Ureter (tissue), 1 donor: ENCODE data around the gene APMAP. TPM values are rescaled to one million over a fixed set of nuclear protein-coding genes. Genes with fewer than 3 reads are reported as not detected.

Experiments used
- DNase-seq: peaks from one replicate; pipeline ENCODE4 v3.0.0-alpha.2; 2020; ENCODE audit warnings: low spot score
- total RNA-seq: library from RNA; stranded (reverse); gene quantifications from one replicate; pipeline ENCODE4 v1.2.4, GENCODE V29; 2023
- donor health status: DM: yes; HTN: yes; CAD: no.

Gene APMAP
- total RNA-seq, 1 donor from 2014 or later, result 74.0 TPM

DNA sequence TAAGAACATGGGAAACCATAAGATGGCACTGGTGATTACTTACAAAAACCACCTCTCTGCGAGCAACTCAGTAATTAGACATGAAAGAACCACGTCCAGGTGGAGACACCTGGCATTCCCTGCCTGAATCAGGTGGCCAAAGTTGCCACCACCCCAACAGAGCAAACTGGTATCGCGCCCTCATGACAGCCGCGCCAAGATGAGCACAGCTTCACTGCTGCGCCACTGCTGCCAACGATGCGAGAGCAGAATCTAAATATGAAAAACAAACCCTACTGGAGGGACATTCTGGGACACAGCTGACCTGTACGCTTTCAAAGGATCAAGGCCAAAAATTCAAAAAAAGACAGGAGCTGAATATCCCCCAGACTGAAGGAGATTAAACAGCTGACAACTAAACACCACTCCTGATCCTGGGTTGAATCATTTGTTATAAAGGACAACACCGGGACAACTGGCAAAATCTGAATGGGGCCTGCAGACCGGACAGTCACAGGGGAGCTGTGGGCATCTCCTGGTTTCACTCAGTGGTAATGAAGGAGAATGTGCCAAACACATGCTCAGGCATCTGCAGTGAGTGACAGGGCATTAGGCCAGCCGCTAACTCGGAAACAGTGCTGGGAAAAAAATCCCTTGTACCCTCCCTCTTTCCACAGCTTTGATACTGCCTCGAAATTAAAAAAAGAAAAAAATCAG is 26.1 kb downstream of the APMAP start:
- peak; percentile 27 for DNase-seq

DNA sequence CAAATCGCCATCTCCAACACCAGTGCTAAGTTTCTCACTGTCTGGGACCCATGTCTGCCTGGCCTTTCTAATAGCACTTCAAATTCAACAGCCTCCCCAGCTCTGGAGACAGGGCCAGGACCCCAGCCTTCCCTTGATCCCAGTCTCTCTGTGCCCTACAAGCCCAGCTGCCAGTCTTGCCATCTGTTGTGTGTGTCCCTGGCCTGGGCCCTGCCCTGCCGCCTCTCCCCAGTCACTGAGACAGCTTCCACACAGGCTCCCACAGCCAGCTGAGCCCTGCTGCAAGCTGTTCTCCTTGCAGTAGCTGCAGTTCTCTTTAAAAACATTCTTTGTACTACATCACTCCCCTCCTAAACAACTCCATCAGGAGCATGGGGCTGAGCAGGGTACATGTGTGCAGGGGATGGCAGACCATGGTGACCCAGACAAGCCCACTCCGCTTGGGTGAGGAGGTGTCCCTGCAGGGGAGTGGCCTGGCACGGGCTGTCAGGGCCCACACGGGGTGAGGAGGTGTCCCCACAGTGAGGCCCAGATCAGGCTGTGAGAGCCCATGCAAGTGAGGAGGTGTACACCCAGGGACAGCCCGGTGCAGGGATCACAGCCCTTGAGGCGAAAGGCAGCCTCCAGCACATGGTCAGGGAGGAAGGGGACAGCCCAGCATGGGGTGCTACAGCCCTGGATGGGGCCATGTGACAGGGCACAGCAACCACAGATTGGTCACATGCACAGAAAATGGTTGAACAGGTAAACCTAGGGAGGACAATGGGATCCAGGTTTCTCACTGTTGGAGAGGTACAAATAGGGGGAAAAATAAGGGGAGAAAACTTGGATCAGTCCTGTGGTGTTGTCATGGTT is 27.3 kb downstream of the APMAP start:
- DNase-seq, result no peak

DNA sequence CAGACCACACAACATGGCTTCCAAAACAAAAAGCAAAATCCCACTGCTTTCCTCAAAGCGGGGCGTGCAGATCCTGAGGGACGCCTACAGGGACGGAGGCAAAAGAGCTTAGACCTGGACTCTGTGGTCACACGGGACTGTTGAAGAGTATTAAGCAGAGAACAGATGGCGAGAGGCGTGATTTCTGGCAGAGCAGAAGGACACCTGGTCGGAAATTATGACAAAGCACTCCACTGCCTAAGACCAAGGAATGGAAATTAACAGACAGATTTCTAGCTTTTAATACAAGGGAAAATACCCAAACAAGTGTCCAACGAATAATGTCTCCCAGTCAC is 28.1 kb downstream of the APMAP start:
- DNase-seq, result no peak

DNA sequence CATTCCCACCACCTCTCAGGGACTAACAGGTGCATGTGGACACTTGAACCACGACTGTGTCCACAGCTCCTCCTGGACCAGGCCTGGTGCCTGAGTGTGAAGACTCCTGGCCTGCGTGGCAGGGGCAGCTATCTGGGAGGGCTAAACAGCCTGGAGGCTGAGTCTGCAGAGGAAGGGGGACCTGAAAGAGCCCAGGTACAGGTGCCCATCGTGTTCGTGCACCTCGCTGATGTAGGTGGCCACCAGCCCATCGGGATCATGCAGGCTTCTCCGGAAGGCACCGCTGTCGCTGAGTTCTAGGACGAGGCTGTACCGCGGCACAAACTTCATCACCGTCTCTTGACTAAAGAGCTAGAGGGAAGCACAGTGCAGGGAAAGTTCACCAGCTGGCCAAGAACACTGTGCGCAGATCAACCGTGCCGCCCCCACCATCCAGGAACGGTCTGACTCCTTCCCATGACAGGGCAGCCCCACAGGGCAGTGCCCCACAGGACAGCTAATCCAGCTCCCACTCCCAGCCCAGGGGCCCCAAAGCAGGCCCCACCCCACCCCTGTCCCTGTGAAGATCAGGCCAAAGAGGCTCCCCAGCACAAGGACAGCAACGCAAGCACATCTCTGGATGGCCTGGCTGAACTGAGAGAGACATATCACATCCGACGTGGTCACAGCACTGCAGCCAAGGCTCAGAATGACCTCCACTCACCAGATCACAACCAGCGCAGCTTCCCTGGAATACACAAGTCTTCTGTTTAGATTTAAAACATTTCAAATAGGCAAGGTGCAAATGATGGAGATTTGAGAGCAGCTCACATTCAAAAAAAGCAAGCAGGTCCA is 28.7 kb downstream of the APMAP start:
- DNase-seq, result no peak

DNA sequence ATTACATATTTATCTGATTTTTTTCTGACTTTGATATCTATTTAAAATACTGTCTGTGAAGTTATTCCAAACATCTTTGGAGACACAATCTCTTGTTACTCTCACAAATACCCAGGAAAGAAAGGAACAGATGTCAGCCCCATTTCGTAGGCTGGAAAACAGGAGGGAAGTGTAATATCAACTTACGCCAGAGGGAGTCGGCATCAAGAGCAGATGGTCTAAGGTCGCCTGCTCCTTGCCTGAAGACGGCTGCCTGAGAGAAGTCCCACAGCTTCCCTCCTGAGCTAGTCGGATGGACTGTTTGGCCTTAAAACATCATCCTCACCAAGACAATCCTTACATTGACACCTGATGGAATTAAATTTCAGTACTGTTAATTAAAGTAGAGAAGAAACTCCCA is 30.0 kb downstream of the APMAP start:
- DNase-seq, result no peak

DNA sequence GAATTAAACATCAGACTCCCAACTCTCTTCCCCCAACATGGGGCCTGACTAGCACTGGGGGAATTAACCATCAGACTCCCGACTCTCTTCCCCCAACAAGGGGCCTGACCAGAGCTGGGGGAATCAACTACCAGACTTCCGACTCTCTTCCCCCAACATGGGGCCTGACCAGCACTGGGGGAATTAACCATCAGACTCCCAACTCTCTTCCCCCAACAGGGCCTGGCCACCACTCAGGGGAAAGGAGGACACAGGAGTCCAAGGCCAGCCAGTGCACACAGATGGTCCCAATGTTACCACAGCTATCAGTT is 30.4 kb downstream of the APMAP start:
- no peak for DNase-seq

DNA sequence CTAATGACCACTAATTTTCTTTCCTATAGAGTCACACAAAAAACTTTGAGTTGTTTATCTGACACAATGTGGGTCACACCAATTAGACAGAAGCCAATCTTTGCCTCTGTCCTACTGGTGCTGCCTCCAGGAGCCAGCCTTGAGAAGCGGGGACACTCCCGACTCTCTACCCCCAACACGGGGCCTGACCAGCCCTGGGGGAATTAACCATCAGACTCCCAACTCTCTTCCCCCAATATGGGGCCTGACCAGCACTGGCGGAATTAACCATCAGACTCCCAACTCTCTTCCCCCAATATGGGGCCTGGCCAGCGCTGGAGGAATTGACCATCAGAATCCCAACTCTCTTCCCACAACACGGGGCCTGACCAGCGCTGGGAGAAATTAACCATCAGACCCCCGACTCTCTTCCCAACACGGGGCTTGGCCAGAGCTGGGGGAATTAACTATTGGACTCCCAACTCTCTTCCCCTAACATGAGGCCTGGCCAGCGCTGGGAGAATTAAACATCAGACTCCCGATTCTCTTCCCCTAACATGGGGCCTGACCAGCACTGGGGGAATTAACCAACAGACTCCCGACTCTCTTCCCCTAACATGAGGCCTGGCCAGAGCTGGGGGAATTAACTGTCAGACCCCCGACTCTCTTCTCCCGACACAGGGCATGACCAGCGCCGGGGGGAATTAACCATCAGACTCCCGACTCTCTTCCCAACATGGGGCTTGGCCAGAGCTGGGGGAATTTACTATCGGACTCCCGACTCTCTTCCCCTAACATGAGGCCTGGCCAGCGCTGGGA is 31.0 kb downstream of the APMAP start:
- DNase-seq, result no peak

DNA sequence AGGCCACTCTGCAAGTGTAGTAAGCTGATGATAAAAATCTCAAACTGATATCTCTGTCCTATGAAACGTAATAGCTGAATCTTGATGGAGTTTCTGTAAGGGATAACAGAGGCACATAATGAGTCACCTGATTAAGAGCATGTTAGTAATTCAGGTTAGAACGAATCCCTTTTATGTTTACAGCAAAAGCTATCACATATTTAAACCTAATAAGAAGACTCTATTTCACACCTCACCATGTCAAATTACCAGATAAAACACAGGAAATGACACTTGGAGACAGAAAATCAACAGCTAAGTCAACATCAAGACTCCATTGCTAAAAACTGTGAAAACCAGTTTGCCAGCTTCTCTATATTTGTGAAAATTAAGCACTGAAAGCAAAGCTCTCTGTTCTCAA is 31.7 kb downstream of the APMAP start:
- no peak for DNase-seq

DNA sequence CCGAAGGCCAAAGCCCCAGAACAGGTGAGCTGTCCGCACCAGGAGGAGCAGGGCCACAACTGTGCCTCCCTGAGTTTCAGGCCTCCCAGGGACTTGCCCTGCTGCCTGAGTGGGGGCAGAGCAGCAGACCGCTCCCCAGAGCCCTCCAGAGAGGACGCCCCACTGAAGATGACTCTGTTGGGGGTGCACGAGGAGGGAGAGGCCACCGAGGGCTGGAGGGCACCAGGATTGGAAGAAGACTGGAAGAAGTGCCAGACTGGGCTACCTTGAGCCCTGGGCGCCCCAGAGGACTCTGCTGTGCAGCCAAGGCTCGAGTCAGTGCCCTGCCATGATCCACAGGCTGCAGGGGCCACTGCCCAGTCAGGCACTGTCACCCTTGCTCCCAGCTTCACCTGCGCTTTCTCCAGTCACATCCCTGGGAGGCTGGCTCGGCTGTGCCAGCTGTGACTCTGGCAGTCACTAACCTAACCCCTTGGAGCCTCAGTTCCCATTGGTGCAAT is 32.2 kb downstream of the APMAP start:
- DNase-seq, result no peak

DNA sequence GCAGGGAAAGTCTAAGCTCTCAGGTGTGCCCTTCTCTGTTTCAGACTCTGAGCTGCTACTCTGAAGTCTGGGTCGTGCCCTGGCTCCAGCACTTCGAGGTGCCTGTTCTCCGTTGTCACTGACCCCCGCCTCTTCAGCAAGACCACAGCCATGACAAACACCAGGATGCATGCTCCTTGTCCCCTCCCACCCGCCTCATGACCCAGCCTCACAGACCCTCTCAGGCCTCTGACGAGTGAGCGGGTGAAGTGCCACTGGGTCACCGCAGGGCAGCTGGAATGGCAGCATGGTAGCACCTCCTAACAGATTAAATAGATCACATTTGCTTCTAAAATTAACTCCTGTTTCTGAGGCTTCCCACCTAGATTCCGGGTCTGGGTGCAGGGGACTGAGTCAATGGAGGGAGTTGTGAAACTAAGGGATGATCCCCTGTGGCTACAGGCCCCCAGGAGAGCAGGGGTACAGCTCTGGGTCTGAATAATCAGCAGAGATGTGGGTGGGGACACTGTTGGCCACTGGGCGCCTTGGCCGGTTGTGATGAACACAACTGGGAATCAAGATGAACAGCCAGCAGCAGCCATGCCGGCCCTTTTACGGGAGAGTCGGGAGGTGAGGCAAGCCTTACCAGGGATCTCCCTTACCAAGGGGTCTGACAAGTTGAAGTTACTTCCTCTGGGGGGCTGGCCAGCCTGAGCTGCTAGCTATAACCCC is 32.8 kb downstream of the APMAP start:
- no peak for DNase-seq

DNA sequence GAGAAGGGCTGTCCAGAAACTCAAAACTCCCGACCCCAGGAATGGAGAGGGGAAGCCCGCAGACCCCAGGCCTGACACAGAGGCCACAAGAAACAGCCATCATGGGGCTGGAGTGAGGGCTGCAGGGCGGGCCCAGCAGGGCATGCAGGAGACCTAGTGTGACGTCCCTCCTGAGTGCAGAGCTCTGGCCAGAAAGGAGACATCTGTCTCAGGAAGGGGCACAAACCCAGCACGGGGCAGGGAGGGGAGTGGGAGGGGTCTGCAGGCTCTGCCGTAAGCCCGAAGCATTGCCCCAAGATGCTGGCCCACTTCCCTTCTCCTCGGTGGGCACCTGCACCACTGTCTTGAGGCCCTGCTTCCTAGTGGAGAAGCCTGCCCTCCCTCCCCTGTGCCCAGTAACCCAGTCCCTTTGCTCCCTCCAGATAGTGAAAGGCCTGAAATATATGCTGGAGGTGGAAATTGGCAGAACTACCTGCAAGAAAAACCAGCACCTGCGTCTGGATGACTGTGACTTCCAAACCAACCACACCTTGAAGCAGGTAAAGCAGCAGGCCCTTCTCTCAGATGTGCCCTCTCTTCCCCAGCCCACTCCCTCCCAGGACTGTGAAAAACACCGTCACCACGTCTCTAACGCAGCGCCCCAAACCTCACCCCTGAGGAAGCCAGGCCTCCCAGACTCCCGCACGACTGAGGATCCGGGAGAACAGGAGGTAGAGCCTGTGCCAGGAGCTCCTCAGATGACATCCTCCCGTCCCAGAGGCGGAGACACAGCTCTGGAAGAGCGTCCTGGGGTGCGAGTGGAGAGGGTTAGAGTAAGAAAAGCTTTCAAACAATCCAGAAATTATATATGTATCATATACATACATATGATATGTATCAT is 33.8 kb downstream of the APMAP start:
- DNase-seq, result peak; percentile 34

DNA sequence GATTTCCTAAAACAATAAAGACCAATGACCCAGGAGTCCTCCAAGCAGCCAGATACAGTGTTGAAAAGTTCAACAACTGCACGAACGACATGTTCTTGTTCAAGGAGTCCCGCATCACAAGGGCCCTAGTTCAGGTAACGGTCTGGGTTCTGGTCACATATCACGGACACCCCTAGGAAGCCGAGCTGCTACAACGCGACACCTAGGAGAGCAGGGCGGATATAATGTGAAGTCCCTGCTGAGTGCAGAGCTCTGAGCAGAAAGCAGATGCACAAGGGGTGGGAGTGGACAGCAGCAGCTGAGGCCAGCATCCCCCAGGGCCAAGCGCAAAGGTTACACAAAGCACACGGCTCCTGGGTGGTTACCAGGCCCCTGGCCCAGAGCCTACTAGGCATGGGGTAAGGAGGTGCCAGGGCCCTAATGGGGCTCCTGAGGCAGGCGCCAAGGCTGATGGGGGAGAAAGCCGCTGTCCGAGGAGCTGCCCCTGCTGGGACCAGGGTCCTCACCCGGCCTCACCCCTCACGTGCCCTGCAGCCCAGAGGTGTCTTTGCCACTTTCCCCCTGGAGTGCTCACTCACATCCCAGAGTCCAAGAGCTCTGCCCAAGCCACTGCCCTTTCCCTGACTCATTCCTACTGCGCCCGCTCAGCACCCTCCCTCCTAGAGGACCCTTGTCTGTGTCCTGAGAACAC is 35.1 kb downstream of the APMAP start:
- DNase-seq, result peak; percentile 36

DNA sequence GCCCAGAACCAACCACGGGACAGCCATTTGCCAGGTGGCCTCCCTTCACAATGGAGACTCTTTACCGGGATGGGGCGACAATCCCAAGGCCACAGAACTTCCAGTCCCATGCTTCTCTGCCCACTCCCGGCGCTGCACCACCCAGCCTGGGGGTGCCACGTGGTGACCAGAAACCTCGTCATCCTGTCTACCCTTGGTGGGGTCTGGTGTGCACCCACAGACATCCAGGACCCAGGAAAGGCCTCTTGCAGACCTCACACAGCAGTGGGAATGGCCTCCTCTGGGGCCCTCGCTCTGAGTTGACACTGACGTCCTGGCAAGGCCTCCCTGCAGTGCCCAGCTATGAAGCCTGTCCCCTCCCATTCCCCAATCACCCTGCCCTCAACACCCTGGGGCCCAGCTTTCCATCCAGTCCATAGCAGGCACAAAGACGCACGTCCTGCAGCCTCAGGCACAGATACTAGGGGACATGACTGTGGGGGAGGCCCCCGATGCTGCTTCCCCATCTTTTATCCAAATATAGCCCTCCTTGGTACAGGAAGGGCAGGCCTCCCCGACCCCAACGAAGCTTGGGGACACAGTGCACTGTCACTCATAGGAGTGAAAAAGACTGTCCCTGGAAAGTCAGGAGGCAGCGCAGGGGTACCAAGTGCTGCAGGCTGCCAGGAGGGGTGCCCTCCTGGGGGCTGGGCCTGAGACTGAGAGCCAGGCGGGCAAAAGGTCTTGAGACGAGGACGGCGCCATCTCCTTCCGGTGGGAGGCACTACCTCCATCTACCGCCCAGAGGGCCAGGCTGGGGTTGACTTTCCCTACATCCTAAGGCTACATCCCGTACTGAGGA is 36.3 kb downstream of the APMAP start:
- DNase-seq, result no peak

DNA sequence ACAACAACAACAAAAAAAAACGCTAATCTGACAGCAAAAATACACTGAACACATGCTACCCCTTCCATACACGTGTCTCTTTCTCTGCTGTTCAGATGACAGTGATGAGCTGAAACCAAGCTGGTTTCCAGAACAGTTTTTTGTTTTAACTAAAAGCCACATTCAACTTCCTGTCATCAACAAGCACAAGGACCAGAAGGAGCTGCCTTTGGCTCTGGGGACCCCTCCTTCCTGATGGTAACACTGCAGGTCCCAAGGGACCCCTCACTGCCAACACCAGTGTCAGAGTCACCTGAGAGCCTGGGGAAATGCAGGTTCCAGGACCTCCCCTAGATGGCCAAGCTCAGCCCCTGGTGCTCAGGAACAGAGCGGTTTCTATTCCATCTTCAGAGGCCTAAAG is 37.5 kb downstream of the APMAP start:
- DNase-seq, result no peak

DNA sequence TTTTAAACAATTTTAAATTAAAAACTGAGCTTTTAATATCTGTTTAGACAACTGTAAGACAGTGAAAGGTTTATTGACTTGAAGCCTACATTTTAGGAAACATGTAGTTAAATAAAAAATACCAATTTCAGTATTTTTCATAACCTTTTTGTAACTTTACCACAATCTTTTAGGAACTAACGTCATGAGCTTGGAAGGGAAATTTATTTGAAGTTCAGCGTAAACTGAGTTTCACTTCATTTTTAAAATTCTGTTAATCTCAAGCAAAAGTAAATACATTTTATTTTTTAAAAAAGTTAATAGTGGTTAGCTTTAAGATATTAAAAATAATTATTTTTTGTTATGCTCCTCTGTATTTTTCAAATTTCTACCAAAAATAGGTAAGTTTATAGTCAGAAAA is 38.0 kb downstream of the APMAP start:
- DNase-seq, result no peak

DNA sequence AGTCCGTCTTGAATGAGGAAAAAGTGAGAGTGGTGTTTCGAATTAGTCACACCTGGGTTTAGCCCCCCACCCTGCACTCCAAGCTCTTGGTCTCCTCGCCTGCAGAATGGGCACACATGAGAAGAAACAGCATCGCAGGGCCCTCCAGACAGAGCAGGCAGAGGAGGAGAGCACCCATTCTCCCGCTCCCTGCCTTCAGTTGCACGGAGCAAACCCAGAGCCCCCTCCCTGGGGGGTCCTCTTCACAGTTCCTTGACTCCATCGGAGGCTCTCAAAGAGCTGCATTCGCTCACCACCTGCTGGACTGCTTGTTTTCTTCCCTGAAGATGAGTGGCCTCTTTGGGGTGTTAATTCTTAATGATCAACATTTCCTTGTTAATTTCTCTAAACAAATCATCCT is 38.4 kb downstream of the APMAP start:
- no peak for DNase-seq

DNA sequence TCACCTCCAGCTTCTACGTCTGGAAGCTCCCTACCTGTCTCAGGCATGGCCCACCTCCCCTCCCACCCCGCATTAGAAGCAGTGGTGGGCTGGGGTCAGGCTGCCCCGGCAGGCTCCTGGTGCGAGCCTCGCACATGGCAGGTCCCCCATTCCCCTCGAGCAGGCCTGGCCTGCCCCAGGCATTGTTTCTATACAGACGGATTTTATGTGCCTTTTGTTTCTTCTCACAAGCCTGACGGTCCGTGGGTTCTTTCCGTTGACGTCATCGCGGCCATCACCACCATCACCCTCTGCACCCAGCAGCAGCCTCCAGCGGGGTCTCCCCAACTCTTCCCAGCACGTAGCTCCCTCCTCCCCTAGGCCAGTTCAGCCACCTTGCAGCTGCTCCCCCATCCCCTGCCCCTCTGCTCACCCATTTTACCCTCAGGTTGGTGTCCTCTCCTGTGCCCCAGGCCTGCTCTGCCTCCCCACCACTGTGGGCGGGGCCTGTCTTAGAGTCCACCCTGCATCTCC is 38.9 kb downstream of the APMAP start:
- peak; percentile 43 for DNase-seq

DNA sequence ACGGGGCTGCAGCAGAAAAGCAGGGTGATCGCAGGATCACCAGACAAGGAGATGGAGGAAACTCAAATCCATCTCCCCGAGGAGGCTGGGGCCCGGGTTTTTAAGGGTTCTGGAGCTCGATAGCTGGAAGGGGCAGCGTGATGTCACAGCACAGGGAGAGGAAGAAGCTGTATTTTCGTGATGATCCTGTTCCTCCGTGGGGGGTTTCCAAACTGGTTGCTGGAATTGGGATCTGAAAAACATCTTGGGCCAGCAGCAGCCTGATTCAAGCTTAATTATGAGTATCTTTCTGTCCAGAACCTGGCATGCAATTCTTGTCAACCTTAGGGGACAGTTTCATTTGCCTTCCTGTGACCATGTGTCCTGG is 39.4 kb downstream of the APMAP start:
- DNase-seq, result peak; percentile 37
